Measurements from ENCODE around the gene MOGAT3. TPM values are rescaled to one million over a fixed set of nuclear protein-coding genes. Genes with fewer than 3 reads are reported as not detected.
A peak's percentile ranks its signal among the peaks of the same experiment; 100 is the strongest.

The MOGAT3 gene
- total RNA-seq, 1 experiment from 2014 or later: not detected

DNA sequence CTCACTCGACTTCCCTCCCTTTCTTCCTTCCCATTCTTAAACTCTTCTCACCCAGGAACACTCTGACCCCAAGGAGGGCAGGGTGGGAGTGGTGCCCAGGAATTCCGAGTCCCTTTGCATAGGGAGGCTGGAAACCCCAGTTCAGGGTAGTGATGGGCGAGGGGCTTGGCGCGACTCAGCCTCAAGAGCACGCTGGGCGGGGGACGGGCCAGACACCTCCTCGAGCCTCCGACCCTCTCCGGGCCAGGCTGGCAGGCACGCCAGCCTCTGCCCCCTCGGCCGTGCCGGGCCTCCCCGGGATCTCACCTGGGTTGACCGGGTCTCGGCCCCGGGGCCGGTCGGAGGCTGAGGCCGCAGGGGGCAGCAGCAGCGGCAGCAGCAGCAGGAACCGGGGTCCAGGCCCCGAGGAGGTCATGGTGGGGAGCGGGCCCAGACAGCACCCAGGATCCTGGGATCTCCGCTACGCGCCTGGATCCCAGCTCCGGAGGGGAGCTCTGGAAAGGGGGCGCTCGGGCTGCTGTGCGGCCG, 16.1 kb upstream of the MOGAT3 start:
- DNase-seq: no peak
- 0 out of 2 replicates have a peak, but pooled peaks cover 12% of the 10 kb centered on the region for H3K4me1 ChIP-seq (replicated peaks; ENCODE audit: insufficient read depth)
- H3K27ac ChIP-seq: peak overlapping the region; percentile 80; the same call in 1 of the 2 replicates
- ChIA-PET CTCF (interaction anchor here (0.6 to 1.7 kb wide), 6 partner anchors 18 to 491 kb away, joined by 3 to 22 read pairs (median 7); partner anchors contain the start of genes FIS1, IFT22 and VGF), POLR2A (ENCODE audit: unreplicated experiment) (interaction anchor here (0.6 to 1.7 kb wide), 6 partner anchors 12 to 789 kb away, joined by 3 to 61 read pairs (median 6); partner anchors contain the start of gene ZCWPW1)
- H3K9me3 ChIP-seq (ENCODE audit: insufficient read depth, low read depth): no peaks in the 10 kb centered on the region
- peaks cover 38% of the 10 kb centered on the region for H3K79me2 ChIP-seq (ENCODE audit: low read depth)
- H3K4me2 ChIP-seq: peak overlapping the region; percentile 83
- H2AFZ ChIP-seq: peak overlapping the region; percentile 94
- no peaks in the 10 kb centered on the region for H3F3A ChIP-seq (ENCODE audit: insufficient read depth, low read depth)
- H4K20me1 ChIP-seq (ENCODE audit: insufficient read depth): no peaks in the 10 kb centered on the region; the same call in 1 of the 2 replicates
- peak overlapping the region; percentile 82 for H3K4me3 ChIP-seq
- intact Hi-C loops (cut with micrococcal nuclease; ENCODE audit: unreplicated experiment): loop anchor here (1.0 kb wide), 1 partner anchor 35 kb away; no protein-coding TSS in a partner anchor
- no peaks in the 10 kb centered on the region for H3K36me3 ChIP-seq (ENCODE audit: low read depth)
- TF ChIP-seq, protein P1, sequence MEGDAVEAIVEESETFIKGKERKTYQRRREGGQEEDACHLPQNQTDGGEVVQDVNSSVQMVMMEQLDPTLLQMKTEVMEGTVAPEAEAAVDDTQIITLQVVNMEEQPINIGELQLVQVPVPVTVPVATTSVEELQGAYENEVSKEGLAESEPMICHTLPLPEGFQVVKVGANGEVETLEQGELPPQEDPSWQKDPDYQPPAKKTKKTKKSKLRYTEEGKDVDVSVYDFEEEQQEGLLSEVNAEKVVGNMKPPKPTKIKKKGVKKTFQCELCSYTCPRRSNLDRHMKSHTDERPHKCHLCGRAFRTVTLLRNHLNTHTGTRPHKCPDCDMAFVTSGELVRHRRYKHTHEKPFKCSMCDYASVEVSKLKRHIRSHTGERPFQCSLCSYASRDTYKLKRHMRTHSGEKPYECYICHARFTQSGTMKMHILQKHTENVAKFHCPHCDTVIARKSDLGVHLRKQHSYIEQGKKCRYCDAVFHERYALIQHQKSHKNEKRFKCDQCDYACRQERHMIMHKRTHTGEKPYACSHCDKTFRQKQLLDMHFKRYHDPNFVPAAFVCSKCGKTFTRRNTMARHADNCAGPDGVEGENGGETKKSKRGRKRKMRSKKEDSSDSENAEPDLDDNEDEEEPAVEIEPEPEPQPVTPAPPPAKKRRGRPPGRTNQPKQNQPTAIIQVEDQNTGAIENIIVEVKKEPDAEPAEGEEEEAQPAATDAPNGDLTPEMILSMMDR (conservative IDR thresholded peaks at IDR 0.05): no peak; the same call in 1 of the 2 replicates
- no peak for TF ChIP-seq EZH2 (IDR thresholded peaks at IDR 0.05; ENCODE audit: low read depth)
- TSS peak; percentile 39 for BruUV-seq (replicated peaks)
- H3K9me2 ChIP-seq (ENCODE audit: insufficient read depth): no peaks in the 10 kb centered on the region
- no peaks in the 10 kb centered on the region for H3K27me3 ChIP-seq (ENCODE audit: insufficient read depth, low read depth)

DNA sequence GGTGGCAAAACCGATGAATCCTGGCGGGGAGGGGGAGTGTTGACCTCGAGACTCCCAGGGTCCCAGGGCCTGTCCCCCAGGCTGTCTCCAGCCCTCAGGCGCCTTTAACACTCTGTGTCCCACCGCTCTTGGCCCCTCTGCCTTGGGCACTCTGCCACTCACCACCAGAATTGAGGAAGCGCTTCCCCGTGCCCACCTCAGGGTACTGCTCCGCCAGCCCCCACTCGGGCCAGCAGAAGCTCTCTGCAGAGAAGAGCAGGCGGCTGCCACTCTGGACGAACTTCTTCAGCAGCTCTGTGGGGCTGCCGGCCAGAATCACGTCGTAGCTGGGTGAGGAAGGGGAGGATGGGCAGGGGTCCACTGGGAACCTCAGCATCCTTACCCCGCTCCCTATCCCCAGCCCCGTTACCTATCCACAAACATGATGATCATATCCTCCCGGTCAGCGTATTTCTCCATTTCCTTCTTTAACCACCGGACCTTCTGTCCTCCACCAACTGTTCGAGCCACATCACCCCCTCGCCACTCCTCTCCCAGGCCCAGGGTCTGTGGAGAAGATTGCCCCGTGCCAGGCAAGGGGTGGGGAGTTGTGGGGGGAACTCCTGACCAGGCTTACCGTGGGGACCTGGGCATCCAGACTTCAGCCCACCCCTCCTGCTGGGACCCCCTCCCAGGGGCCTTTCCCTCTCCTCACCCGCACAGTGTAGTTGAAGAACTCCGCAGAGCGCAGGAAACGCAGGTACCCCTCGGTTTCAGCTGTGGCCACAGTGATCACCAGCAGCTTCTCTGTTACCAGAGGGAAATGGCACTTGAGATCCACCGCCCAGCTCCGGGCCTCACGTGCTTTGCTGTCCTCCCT, 15.4 kb upstream of the MOGAT3 start:
- H3K4me1 ChIP-seq (replicated peaks; ENCODE audit: insufficient read depth): 0 out of 2 replicates have a peak, but pooled peaks cover 12% of the 10 kb centered on the region
- H3K9me2 ChIP-seq (ENCODE audit: insufficient read depth): no peaks in the 10 kb centered on the region
- POLR2A ChIA-PET (ENCODE audit: unreplicated experiment): interaction anchor here (0.6 kb wide), 1 partner anchor 59 kb away, joined by 7 read pairs; no protein-coding TSS in a partner anchor
- H3K27ac ChIP-seq: no peak overlapping the region
- H3K36me3 ChIP-seq (ENCODE audit: low read depth): no peaks in the 10 kb centered on the region
- H3K79me2 ChIP-seq (ENCODE audit: low read depth): peaks cover 33% of the 10 kb centered on the region
- peak in 1 of 2 experiments; percentile 20 for DNase-seq
- no peaks in the 10 kb centered on the region for H3F3A ChIP-seq (ENCODE audit: insufficient read depth, low read depth)
- H2AFZ ChIP-seq: peak overlapping the region; percentile 94
- H4K20me1 ChIP-seq (ENCODE audit: insufficient read depth): no peaks in the 10 kb centered on the region
- TF ChIP-seq, protein P1 (conservative IDR thresholded peaks at IDR 0.05): no peak
- TF ChIP-seq EZH2 (IDR thresholded peaks at IDR 0.05; ENCODE audit: low read depth): no peak
- no peaks in the 10 kb centered on the region for H3K27me3 ChIP-seq (ENCODE audit: insufficient read depth, low read depth)
- no peaks in the 10 kb centered on the region for H3K9me3 ChIP-seq (ENCODE audit: insufficient read depth, low read depth)
- BruUV-seq (replicated peaks): no TSS peak
- H3K4me2 ChIP-seq: peak overlapping the region; percentile 83
- CTCF ChIA-PET: interaction anchor here (0.6 kb wide), 1 partner anchor 25 kb away, joined by 4 read pairs; no protein-coding TSS in a partner anchor
- H3K4me3 ChIP-seq: peak overlapping the region; percentile 82
- intact Hi-C loops (cut with micrococcal nuclease; ENCODE audit: unreplicated experiment): no loop called here

- H3F3A ChIP-seq (ENCODE audit: insufficient read depth, low read depth): no peaks in the 10 kb centered on the region
- no peak for DNase-seq
- H3K4me1 ChIP-seq (replicated peaks; ENCODE audit: insufficient read depth): 0 out of 2 replicates have a peak, but pooled peaks cover 6% of the 10 kb centered on the region
- H3K27ac ChIP-seq: no peak overlapping the region
- H3K4me2 ChIP-seq: no peak overlapping the region
- no peaks in the 10 kb centered on the region for H3K36me3 ChIP-seq (ENCODE audit: low read depth)
- no peak overlapping the region for H2AFZ ChIP-seq
- no peaks in the 10 kb centered on the region for H3K27me3 ChIP-seq (ENCODE audit: insufficient read depth, low read depth)
- TF ChIP-seq, protein P1 (conservative IDR thresholded peaks at IDR 0.05): no peak
- TF ChIP-seq EZH2 (IDR thresholded peaks at IDR 0.05; ENCODE audit: low read depth): no peak
- POLR2A ChIA-PET (ENCODE audit: unreplicated experiment): no interaction called here
- BruUV-seq (replicated peaks): no TSS peak
- H3K4me3 ChIP-seq: no peak overlapping the region
- intact Hi-C loops (cut with micrococcal nuclease; ENCODE audit: unreplicated experiment): no loop called here
- CTCF ChIA-PET: no interaction called here
- H4K20me1 ChIP-seq (ENCODE audit: insufficient read depth): no peaks in the 10 kb centered on the region
- peaks cover 12% of the 10 kb centered on the region for H3K79me2 ChIP-seq (ENCODE audit: low read depth)
- H3K9me3 ChIP-seq (ENCODE audit: insufficient read depth, low read depth): no peaks in the 10 kb centered on the region
- no peaks in the 10 kb centered on the region for H3K9me2 ChIP-seq (ENCODE audit: insufficient read depth)
Measured at GRCh38 chr7:101212014-101212413, 11.2 kb upstream of the MOGAT3 start.
